HG02970 (cell line): ENCODE data around the gene KIZ.
"Not testable (repeated sequence)": the region's sequence is repeated elsewhere in the genome, so short reads cannot be mapped to it uniquely, and the experiment has no call there.

Source experiments
- ATAC-seq: cut with Tn5 transposase; IDR thresholded peaks from one replicate; pipeline ENCODE4 v1.9.1; 2021; ENCODE audit warnings: mild to moderate bottlenecking, moderate library complexity, moderate number of reproducible peaks; ENCODE audit not compliant: unreplicated experiment, low FRiP score

KIZ gene

GRCh38 chr20:21244808-21245207 lies 118.9 kb downstream of the KIZ start:
- no peak for ATAC-seq

- no peak for ATAC-seq
Observed at GRCh38 chr20:21246161-21246560, 120.3 kb downstream of the KIZ start.

- ATAC-seq, result not testable (repeated sequence)
Observed at GRCh38 chr20:21247603-21248095, 121.8 kb downstream of the KIZ start.

GRCh38 chr20:21251278-21251677 lies 125.4 kb downstream of the KIZ start:
- no peak for ATAC-seq

GRCh38 chr20:21257192-21257591 lies 131.3 kb downstream of the KIZ start:
- no peak for ATAC-seq

GRCh38 chr20:21258411-21258810 lies 132.5 kb downstream of the KIZ start:
- no peak for ATAC-seq

- no peak for ATAC-seq
Observed at GRCh38 chr20:21259346-21259745, 133.5 kb downstream of the KIZ start.

GRCh38 chr20:21262812-21263211 lies 136.9 kb downstream of the KIZ start:
- no peak for ATAC-seq

- ATAC-seq, result no peak
Observed at GRCh38 chr20:21265261-21266190, 139.6 kb downstream of the KIZ start.

GRCh38 chr20:21266191-21266536 lies 140.3 kb downstream of the KIZ start:
- ATAC-seq, result no peak

GRCh38 chr20:21269772-21270171 lies 143.9 kb downstream of the KIZ start:
- ATAC-seq, result no peak

GRCh38 chr20:21270806-21271205 lies 144.9 kb downstream of the KIZ start:
- no peak for ATAC-seq

- ATAC-seq, result no peak
Observed at GRCh38 chr20:21272279-21272678, 146.4 kb downstream of the KIZ start.

GRCh38 chr20:21272679-21273078 lies 146.8 kb downstream of the KIZ start:
- ATAC-seq, result no peak

- ATAC-seq, result no peak
Observed at GRCh38 chr20:21273755-21274386, 148.0 kb downstream of the KIZ start.

- no peak for ATAC-seq
Observed at GRCh38 chr20:21278829-21279228, 152.9 kb downstream of the KIZ start.

- no peak for ATAC-seq
Observed at GRCh38 chr20:21279706-21280521, 154.0 kb downstream of the KIZ start.

- no peak for ATAC-seq
Observed at GRCh38 chr20:21280522-21281016, 154.7 kb downstream of the KIZ start.

GRCh38 chr20:21286775-21287174 lies 160.9 kb downstream of the KIZ start:
- ATAC-seq, result no peak

GRCh38 chr20:21288587-21289370 lies 162.9 kb downstream of the KIZ start:
- no peak for ATAC-seq
